DOHH2 (cell line): Measurements from ENCODE around the gene FBXO28.

ENCODE experiments used
- CTCF ChIP-seq: fragments of 200-600 bp; sonication (generic); IDR thresholded peaks from one replicate; pipeline ENCODE4 v1.5.1; 2014; ENCODE audit warnings: antibody characterized with exemption, mild to moderate bottlenecking, low read depth, low read length; ENCODE audit not compliant: poor library complexity, severe bottlenecking
- EZH2phosphoT487 ChIP-seq: fragments of 200-600 bp; sonication (generic); IDR thresholded peaks from 2 replicates; pipeline ENCODE4 v1.6.1; 2017; ENCODE audit warnings: borderline replicate concordance, mild to moderate bottlenecking, antibody characterized with exemption, low read length, moderate library complexity, mixed read lengths

GRCh38 chr1:224196813-224197600, 83.1 kb downstream of the FBXO28 start:
- TF ChIP-seq CTCF (no peak), EZH2phosphoT487 (no peak)
